K562 (cell line): Measurements from ENCODE around the gene APBA2.

ENCODE experiments used
- CBFB ChIP-seq: sonication (generic); formaldehyde crosslinking; IDR thresholded peaks from 2 replicates; pipeline ENCODE4 v1.4.0; 2020; ENCODE audit warnings: mild to moderate bottlenecking, missing genetic modification reagents
- CREM ChIP-seq: IDR thresholded peaks from 2 replicates; pipeline ENCODE4 v1.6.1; 2014; ENCODE audit warnings: antibody characterized with exemption, low read depth
- GTF2F1 ChIP-seq: IDR thresholded peaks from 2 replicates; pipeline ENCODE4 v1.6.1; 2011; ENCODE audit warnings: low read depth, low read length, improper control_type of control experiment
- KAT7 ChIP-seq: sonication (generic); formaldehyde crosslinking; IDR thresholded peaks from 2 replicates; pipeline ENCODE4 v1.8.0; 2022; ENCODE audit warnings: missing genetic modification reagents, mild to moderate bottlenecking, borderline replicate concordance
- KDM1A ChIP-seq, 2 experiments: fragments of 450-650 bp; IDR thresholded peaks; 2 replicates each; pipeline ENCODE4 v1.6.1; 2016; ENCODE audit warnings: mild to moderate bottlenecking in 2 of 2
- POLR2A ChIP-seq: fragments of 450-650 bp; conservative IDR thresholded peaks from 2 replicates; pipeline ENCODE4 v1.6.1; 2016
- RFX7 ChIP-seq: fragments of 250-450 bp; sonication (Bioruptor Pico); IDR thresholded peaks from 2 replicates; pipeline ENCODE4 v1.5.1; 2021; ENCODE audit warnings: mild to moderate bottlenecking
- SETDB1 ChIP-seq: IDR thresholded peaks from one replicate; pipeline ENCODE4 v1.6.1; 2012; ENCODE audit warnings: low read length, control low read depth, inconsistent platforms
- SP1 ChIP-seq: sonication (generic); formaldehyde crosslinking; IDR thresholded peaks from 2 replicates; pipeline ENCODE4 v1.8.1; 2022; ENCODE audit warnings: mild to moderate bottlenecking, missing genetic modification reagents
- SP2 ChIP-seq: IDR thresholded peaks from 2 replicates; pipeline ENCODE4 v1.6.1; 2011; ENCODE audit warnings: mild to moderate bottlenecking, low read depth, low read length, moderate library complexity; ENCODE audit not compliant: poor library complexity, severe bottlenecking; ENCODE audit errors: extremely low read depth
- SREBF1 ChIP-seq: fragments of 150-350 bp; IDR thresholded peaks from 2 replicates; pipeline ENCODE4 v1.6.1; 2014; ENCODE audit warnings: antibody characterized with exemption, low read depth, low read length, borderline replicate concordance
- SRSF1 ChIP-seq: fragments of 200-400 bp; formaldehyde crosslinking; IDR thresholded peaks from 2 replicates; pipeline ENCODE4 v1.6.1; 2017; ENCODE audit warnings: mild to moderate bottlenecking, low read depth, low read length, moderate library complexity
- TBP ChIP-seq: optimal IDR thresholded peaks from 2 replicates; pipeline ENCODE3; 2011; ENCODE audit warnings: low read depth, low read length, improper control_type of control experiment
- TF ChIP-seq, protein P1 (sequence below), 2 experiments: fragments of 450-650 bp in 1 of 2; sonication (generic) in 1 of 2; formaldehyde crosslinking in 1 of 2; IDR thresholded peaks in 1 of 2; conservative IDR thresholded peaks in 1 of 2; 2 replicates each; pipeline versions ENCODE4 v1.6.1 to v1.8.1; 2016 to 2023; ENCODE audit warnings: mild to moderate bottlenecking in 2 of 2, moderate library complexity in 2 of 2, inconsistent platforms in 1 of 2, missing genetic modification reagents in 1 of 2

DNA sequence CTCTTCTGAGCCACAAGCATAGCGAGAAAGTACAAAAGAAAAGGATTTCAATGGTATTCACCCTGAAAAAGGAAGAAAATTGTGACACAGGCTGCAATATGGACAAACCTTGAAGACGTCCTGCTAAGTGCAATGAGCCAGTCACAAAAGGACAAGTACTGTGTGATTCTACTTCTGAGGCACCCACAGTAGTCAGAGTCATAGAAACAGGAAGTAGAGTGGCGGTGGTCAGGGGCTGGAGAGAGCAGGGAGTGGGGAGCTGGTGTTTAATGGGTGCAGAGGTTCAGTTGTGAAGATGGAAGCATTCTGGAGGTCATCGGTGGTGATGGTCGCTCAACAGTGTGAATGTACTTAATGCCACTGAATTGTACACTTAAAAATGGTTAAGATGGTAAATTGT, 180.5 kb downstream of the APBA2 start:
- TF ChIP-seq CBFB, result no peak
- no peak for TF ChIP-seq SRSF1
- TF ChIP-seq TBP, result no peak
- no peak for TF ChIP-seq CREM
- no peak for TF ChIP-seq SP1
- no peak for TF ChIP-seq SETDB1
- TF ChIP-seq GTF2F1, result no peak
- TF ChIP-seq KDM1A (IDR thresholded peaks at IDR 0.05), result no peak
- TF ChIP-seq KAT7 (CRISPR knock-in tag), result no peak
- TF ChIP-seq RFX7 (CRISPR knock-in tag), result no peak
- no peak for TF ChIP-seq SP2
- TF ChIP-seq, protein P1, sequence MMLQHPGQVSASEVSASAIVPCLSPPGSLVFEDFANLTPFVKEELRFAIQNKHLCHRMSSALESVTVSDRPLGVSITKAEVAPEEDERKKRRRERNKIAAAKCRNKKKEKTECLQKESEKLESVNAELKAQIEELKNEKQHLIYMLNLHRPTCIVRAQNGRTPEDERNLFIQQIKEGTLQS (IDR thresholded peaks at IDR 0.05), result no peak
- TF ChIP-seq, protein P1 (CRISPR knock-in tag; conservative IDR thresholded peaks at IDR 0.05), result no peak
- no peak for TF ChIP-seq SREBF1
- no peak for TF ChIP-seq POLR2A
